ENCODE results near the gene STK36. TPM values are rescaled to one million over a fixed set of nuclear protein-coding genes. Genes with fewer than 3 reads are reported as not detected.

The STK36 gene
- total and polyA plus RNA-seq, 2 donors (not counting 1 experiment from before 2014, with no cell fraction given) = 29.0 to 42.9 TPM

- Mint-ChIP-seq H3K27ac (no peak overlapping the region), H3K27me3 (peaks cover 3% of the 10 kb centered on the region), H3K4me3 (no peak overlapping the region), H3K4me1 (no peaks in the 10 kb centered on the region), H3K9me3 (ENCODE audit: insufficient read depth) (no peaks in the 10 kb centered on the region)
- Histone ChIP-seq H3K27me3 (replicated peaks in 1 of 4; ENCODE audit: control extremely low read depth in 1 of 4, control insufficient read depth in 3 of 4, insufficient read depth in 4 of 4, low read length in 3 of 4) (peaks cover 0 to 2% (median 0%) of the 10 kb centered on the region in 4 experiments), H3K79me2 (ENCODE audit: control insufficient read depth, insufficient read depth, low read length) (no peaks in the 10 kb centered on the region), H2AFZ (ENCODE audit: insufficient read depth, low read depth, low read length, poor library complexity, severe bottlenecking) (no peak overlapping the region), H3K27ac (ENCODE audit: low read length in 2 of 2) (no peak overlapping the region), H3K9ac (ENCODE audit: low read length) (no peak overlapping the region), H3K4me2 (replicated peaks; ENCODE audit: low read depth, low read length, poor library complexity, severe bottlenecking) (no peak overlapping the region), H3K9me3 (ENCODE audit: control extremely low read depth in 1 of 3, control insufficient read depth in 2 of 3, insufficient read depth in 1 of 3, low read length in 2 of 3) (no peaks in the 10 kb centered on the region), H3K4me1 (ENCODE audit: control insufficient read depth in 2 of 2, insufficient read depth in 2 of 2, low read length in 2 of 2) (no peaks in the 10 kb centered on the region), H3K4me3 (ENCODE audit: control extremely low read depth in 1 of 5, extremely low read depth in 1 of 5, insufficient read depth in 1 of 5, low read depth in 2 of 5, low read length in 4 of 5) (no peak overlapping the region), H4K20me1 (ENCODE audit: control insufficient read depth, insufficient read depth, low read length, poor library complexity, severe bottlenecking) (no peaks in the 10 kb centered on the region), H3K36me3 (replicated peaks in 1 of 2; ENCODE audit: control extremely low read depth in 1 of 2, control insufficient read depth in 1 of 2, extremely low read depth in 1 of 2, insufficient read depth in 2 of 2, low read length in 1 of 2) (peaks cover 0 to 4% of the 10 kb centered on the region in 2 experiments)
- ATAC-seq (ENCODE audit: low read depth) = no peak
- ChIA-PET CTCF (no interaction called here), POLR2A (interaction anchor here (0.6 kb wide), 1 partner anchor 117 kb away, joined by 3 read pairs; no protein-coding TSS in a partner anchor)
- no peak for TF ChIP-seq EZH2 (IDR thresholded peaks at IDR 0.05; ENCODE audit: borderline replicate concordance, insufficient read depth, low read depth, low read length, poor library complexity, severe bottlenecking)
- TF ChIP-seq, protein P1, sequence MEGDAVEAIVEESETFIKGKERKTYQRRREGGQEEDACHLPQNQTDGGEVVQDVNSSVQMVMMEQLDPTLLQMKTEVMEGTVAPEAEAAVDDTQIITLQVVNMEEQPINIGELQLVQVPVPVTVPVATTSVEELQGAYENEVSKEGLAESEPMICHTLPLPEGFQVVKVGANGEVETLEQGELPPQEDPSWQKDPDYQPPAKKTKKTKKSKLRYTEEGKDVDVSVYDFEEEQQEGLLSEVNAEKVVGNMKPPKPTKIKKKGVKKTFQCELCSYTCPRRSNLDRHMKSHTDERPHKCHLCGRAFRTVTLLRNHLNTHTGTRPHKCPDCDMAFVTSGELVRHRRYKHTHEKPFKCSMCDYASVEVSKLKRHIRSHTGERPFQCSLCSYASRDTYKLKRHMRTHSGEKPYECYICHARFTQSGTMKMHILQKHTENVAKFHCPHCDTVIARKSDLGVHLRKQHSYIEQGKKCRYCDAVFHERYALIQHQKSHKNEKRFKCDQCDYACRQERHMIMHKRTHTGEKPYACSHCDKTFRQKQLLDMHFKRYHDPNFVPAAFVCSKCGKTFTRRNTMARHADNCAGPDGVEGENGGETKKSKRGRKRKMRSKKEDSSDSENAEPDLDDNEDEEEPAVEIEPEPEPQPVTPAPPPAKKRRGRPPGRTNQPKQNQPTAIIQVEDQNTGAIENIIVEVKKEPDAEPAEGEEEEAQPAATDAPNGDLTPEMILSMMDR (IDR thresholded peaks at IDR 0.05) = no peak
- 73% methylated on average over 4 of the region's 4 CpGs for WGBS (ENCODE audit: insufficient coverage)
- intact Hi-C loops (cut with micrococcal nuclease) = no loop called here
- DNase-seq = no peak
Observed at GRCh38 chr2:218703341-218703740, 31.5 kb downstream of the STK36 start.

- intact Hi-C loops (cut with micrococcal nuclease) = no loop called here
- Histone ChIP-seq H3K36me3 (replicated peaks in 1 of 2; ENCODE audit: control extremely low read depth in 1 of 2, control insufficient read depth in 1 of 2, extremely low read depth in 1 of 2, insufficient read depth in 2 of 2, low read length in 1 of 2) (no peaks in the 10 kb centered on the region), H4K20me1 (ENCODE audit: control insufficient read depth, insufficient read depth, low read length, poor library complexity, severe bottlenecking) (no peaks in the 10 kb centered on the region), H3K4me1 (ENCODE audit: control insufficient read depth in 2 of 2, insufficient read depth in 2 of 2, low read length in 2 of 2) (peaks cover 13 to 16% of the 10 kb centered on the region in 2 donors), H3K9me3 (ENCODE audit: control extremely low read depth in 1 of 3, control insufficient read depth in 2 of 3, insufficient read depth in 1 of 3, low read length in 2 of 3) (peaks cover 0 to 7% (median 0%) of the 10 kb centered on the region in 3 donors), H3K79me2 (ENCODE audit: control insufficient read depth, insufficient read depth, low read length) (peaks cover 15% of the 10 kb centered on the region), H3K4me3 (ENCODE audit: control extremely low read depth in 1 of 5, extremely low read depth in 1 of 5, insufficient read depth in 1 of 5, low read depth in 2 of 5, low read length in 4 of 5) (no peak overlapping the region), H3K4me2 (replicated peaks; ENCODE audit: low read depth, low read length, poor library complexity, severe bottlenecking) (no peak overlapping the region), H3K27me3 (replicated peaks in 1 of 4; ENCODE audit: control extremely low read depth in 1 of 4, control insufficient read depth in 3 of 4, insufficient read depth in 4 of 4, low read length in 3 of 4) (peaks cover 0 to 2% (median 0%) of the 10 kb centered on the region in 4 experiments), H3K9ac (ENCODE audit: low read length) (no peak overlapping the region), H2AFZ (ENCODE audit: insufficient read depth, low read depth, low read length, poor library complexity, severe bottlenecking) (no peak overlapping the region), H3K27ac (ENCODE audit: low read length in 2 of 2) (no peak overlapping the region)
- no peak for ATAC-seq (ENCODE audit: low read depth)
- Mint-ChIP-seq H3K4me1 (peaks cover 16% of the 10 kb centered on the region), H3K9me3 (ENCODE audit: insufficient read depth) (no peaks in the 10 kb centered on the region), H3K4me3 (no peak overlapping the region), H3K27ac (no peak overlapping the region), H3K27me3 (peaks cover 3% of the 10 kb centered on the region)
- ChIA-PET CTCF (interaction anchor here (0.7 to 1.9 kb wide), 4 partner anchors 21 to 190 kb away, joined by 3 to 5 read pairs (median 4); no protein-coding TSS in a partner anchor), POLR2A (interaction anchor here (0.6 to 0.7 kb wide), 2 partner anchors 294 to 936 kb away, joined by 3 to 12 read pairs; no protein-coding TSS in a partner anchor)
- TF ChIP-seq, protein P1 (IDR thresholded peaks at IDR 0.05) = no peak
- no peak for TF ChIP-seq EZH2 (IDR thresholded peaks at IDR 0.05; ENCODE audit: borderline replicate concordance, insufficient read depth, low read depth, low read length, poor library complexity, severe bottlenecking)
- 67% methylated on average over 1 of the region's 4 CpGs for WGBS (ENCODE audit: insufficient coverage)
- DNase-seq = no peak
Observed at GRCh38 chr2:218708086-218708485, 36.2 kb downstream of the STK36 start.

Data from B cell (primary cell).